T-helper 1 cell treated with Interleukin-12 subunit alpha and Interleukin-12 subunit beta and Interleukin-4 antibody, amounts not matched to agents 30 μg/mL and 1 μg/mL, for 36 hours (primary cell): Measurements from ENCODE around the gene PTPRM.

Experiments used
- H3K27ac Mint-ChIP-seq: one replicate; pipeline ENCODE4 v1.8.0; 2021; ENCODE audit warnings: mild to moderate bottlenecking, mixed read lengths
- H3K27me3 Mint-ChIP-seq: one replicate; pipeline ENCODE4 v1.8.0; 2021; ENCODE audit warnings: low read depth, mixed read lengths
- H3K36me3 Mint-ChIP-seq: one replicate; pipeline ENCODE4 v1.8.0; 2021; ENCODE audit warnings: low read depth, mixed read lengths
- H3K4me1 Mint-ChIP-seq: one replicate; pipeline ENCODE4 v1.8.0; 2021; ENCODE audit warnings: low read depth, mixed read lengths
- H3K4me3 Mint-ChIP-seq: one replicate; pipeline ENCODE4 v1.8.0; 2021; ENCODE audit warnings: mild to moderate bottlenecking, moderate library complexity, mixed read lengths
- H3K9me3 Mint-ChIP-seq: one replicate; pipeline ENCODE4 v1.8.0; 2021; ENCODE audit warnings: mixed read lengths

Gene PTPRM

GRCh38 chr18:8413189-8413588, 846.1 kb downstream of the PTPRM start:
- H3K27ac Mint-ChIP-seq, result no peak overlapping the region
- no peaks in the 10 kb centered on the region for H3K27me3 Mint-ChIP-seq
- H3K4me1 Mint-ChIP-seq, result no peaks in the 10 kb centered on the region
- H3K36me3 Mint-ChIP-seq, result no peaks in the 10 kb centered on the region
- peaks cover 29% of the 10 kb centered on the region for H3K9me3 Mint-ChIP-seq
- H3K4me3 Mint-ChIP-seq, result no peak overlapping the region

GRCh38 chr18:8413751-8414150, 846.6 kb downstream of the PTPRM start:
- H3K27ac Mint-ChIP-seq, result no peak overlapping the region
- no peaks in the 10 kb centered on the region for H3K36me3 Mint-ChIP-seq
- no peaks in the 10 kb centered on the region for H3K27me3 Mint-ChIP-seq
- H3K4me1 Mint-ChIP-seq, result no peaks in the 10 kb centered on the region
- H3K9me3 Mint-ChIP-seq, result peaks cover 29% of the 10 kb centered on the region
- no peak overlapping the region for H3K4me3 Mint-ChIP-seq

- Mint-ChIP-seq H3K27me3 (no peaks in the 10 kb centered on the region), H3K4me1 (no peaks in the 10 kb centered on the region), H3K27ac (no peak overlapping the region), H3K4me3 (no peak overlapping the region), H3K9me3 (peaks cover 13% of the 10 kb centered on the region), H3K36me3 (no peaks in the 10 kb centered on the region)
Measured at GRCh38 chr18:8416212-8417019, 849.3 kb downstream of the PTPRM start.

DNA sequence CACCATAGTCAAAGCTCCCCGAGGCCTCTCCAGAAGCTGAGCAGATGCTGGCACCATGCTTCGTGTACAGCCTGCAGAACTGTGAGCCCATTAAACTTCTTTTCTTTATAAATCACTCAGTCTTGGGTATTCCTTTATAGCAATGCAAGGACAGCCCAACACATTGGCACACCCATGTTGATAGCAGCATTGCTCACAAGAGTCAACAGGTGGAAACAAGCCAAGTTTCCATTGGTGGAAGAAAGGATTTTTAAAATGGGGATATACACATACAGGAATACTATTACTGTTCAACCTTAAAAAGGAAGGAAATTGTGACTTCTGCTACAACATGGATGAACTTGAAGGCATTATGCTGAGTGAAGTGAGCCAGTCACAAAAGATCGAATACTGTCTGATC, 855.3 kb downstream of the PTPRM start:
- Mint-ChIP-seq H3K27ac (no peak overlapping the region), H3K9me3 (no peaks in the 10 kb centered on the region), H3K4me1 (no peaks in the 10 kb centered on the region), H3K27me3 (no peaks in the 10 kb centered on the region), H3K4me3 (no peak overlapping the region), H3K36me3 (no peaks in the 10 kb centered on the region)

GRCh38 chr18:8423051-8423557, 856.0 kb downstream of the PTPRM start:
- H3K27ac Mint-ChIP-seq, result no peak overlapping the region
- H3K9me3 Mint-ChIP-seq, result no peaks in the 10 kb centered on the region
- H3K4me3 Mint-ChIP-seq, result no peak overlapping the region
- H3K27me3 Mint-ChIP-seq, result no peaks in the 10 kb centered on the region
- H3K36me3 Mint-ChIP-seq, result no peaks in the 10 kb centered on the region
- no peaks in the 10 kb centered on the region for H3K4me1 Mint-ChIP-seq

- H3K27me3 Mint-ChIP-seq, result no peaks in the 10 kb centered on the region
- no peaks in the 10 kb centered on the region for H3K9me3 Mint-ChIP-seq
- H3K4me3 Mint-ChIP-seq, result no peak overlapping the region
- no peaks in the 10 kb centered on the region for H3K36me3 Mint-ChIP-seq
- H3K4me1 Mint-ChIP-seq, result no peaks in the 10 kb centered on the region
- no peak overlapping the region for H3K27ac Mint-ChIP-seq
Measured at GRCh38 chr18:8424481-8424880, 857.4 kb downstream of the PTPRM start.

DNA sequence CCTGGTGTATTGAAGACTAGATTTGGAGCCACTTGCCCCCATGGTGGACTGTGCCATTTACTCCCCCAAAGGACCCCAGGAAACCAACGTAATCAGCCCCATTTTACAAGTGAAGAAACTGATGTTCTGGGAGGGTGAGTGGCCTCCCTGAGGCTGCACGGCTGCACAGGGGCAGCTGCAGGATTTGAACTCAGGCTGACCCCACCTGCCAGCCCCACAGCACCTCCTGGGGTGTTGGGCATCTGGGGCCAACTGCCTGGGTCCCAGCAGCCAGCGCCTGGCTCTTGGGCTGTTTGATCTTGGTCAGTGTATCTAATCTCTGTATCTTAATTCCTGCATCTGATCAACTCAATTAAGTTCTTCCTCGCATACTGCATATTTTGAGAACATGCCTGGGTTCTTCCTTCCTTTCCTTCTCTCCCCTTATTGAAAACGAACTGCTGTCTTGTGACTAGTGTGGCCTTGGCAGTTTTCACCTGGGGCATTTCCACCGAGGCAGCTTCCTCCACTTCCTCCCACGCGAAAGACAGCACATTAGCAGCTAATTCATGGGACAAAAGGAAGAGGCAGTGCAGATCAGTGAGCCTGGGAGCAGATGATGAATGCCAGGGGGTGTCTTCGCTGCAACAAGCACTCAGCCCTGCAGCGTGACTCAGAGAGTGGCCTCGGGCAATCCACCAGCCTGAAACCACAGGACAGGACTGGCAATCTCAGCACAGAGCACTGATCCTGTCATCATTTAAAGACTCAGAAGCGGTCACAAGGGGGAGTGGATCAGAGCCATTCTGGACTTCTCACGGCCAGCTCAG, 858.0 kb downstream of the PTPRM start:
- Mint-ChIP-seq H3K9me3 (no peaks in the 10 kb centered on the region), H3K27me3 (no peaks in the 10 kb centered on the region), H3K4me1 (no peaks in the 10 kb centered on the region), H3K36me3 (no peaks in the 10 kb centered on the region), H3K27ac (no peak overlapping the region), H3K4me3 (no peak overlapping the region)

GRCh38 chr18:8426401-8426800, 859.3 kb downstream of the PTPRM start:
- Mint-ChIP-seq H3K36me3 (no peaks in the 10 kb centered on the region), H3K27ac (no peak overlapping the region), H3K27me3 (no peaks in the 10 kb centered on the region), H3K4me1 (no peaks in the 10 kb centered on the region), H3K4me3 (no peak overlapping the region), H3K9me3 (no peaks in the 10 kb centered on the region)

- Mint-ChIP-seq H3K9me3 (no peaks in the 10 kb centered on the region), H3K4me3 (no peak overlapping the region), H3K27me3 (no peaks in the 10 kb centered on the region), H3K4me1 (no peaks in the 10 kb centered on the region), H3K36me3 (no peaks in the 10 kb centered on the region), H3K27ac (no peak overlapping the region)
Measured at GRCh38 chr18:8427339-8427738, 860.2 kb downstream of the PTPRM start.

DNA sequence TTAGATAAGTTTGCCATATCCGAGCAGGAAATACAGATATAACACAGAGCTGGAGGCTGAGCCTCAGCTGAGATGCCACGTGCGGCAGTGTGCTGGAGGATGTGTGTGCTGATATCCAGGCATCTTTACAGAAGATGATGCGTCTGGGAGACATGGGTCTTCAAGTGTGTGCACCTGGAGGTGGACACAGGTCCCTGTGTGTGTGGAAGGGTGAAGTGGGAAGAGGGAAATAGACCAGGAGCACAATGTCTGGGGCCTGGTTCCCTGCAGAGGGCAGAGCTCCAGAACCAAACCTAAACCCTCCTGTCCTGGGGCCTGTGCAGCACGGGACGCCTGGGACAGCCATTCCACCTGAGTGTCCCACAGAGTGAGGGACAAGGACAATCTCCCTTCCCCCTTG, 861.8 kb downstream of the PTPRM start:
- Mint-ChIP-seq H3K36me3 (no peaks in the 10 kb centered on the region), H3K9me3 (no peaks in the 10 kb centered on the region), H3K27ac (no peak overlapping the region), H3K4me1 (no peaks in the 10 kb centered on the region), H3K27me3 (no peaks in the 10 kb centered on the region), H3K4me3 (no peak overlapping the region)

GRCh38 chr18:8431036-8431435, 863.9 kb downstream of the PTPRM start:
- Mint-ChIP-seq H3K36me3 (no peaks in the 10 kb centered on the region), H3K27me3 (no peaks in the 10 kb centered on the region), H3K27ac (no peak overlapping the region), H3K4me3 (no peak overlapping the region), H3K9me3 (no peaks in the 10 kb centered on the region), H3K4me1 (no peaks in the 10 kb centered on the region)

DNA sequence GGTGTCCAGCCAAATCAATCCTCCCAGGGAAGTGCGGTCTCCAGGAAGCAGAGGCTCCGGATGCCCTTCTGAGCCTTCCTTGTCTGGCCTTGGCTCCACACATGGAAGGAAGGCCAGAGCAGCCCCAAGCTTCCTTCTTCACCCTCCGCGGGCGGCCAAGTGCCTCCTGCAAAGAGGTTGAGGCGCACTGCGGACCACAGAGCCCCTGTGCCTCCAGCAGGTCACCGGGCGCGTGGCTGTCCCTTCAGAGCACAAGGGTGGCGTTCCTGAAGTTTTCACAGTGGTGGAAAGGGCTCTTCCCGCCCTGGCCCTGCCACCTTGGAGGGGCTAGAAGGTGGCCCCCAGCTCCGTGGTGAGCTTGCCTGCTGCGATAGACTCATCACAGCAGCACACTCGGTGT, 866.2 kb downstream of the PTPRM start:
- H3K4me1 Mint-ChIP-seq, result no peaks in the 10 kb centered on the region

GRCh38 chr18:8433771-8434170, 866.7 kb downstream of the PTPRM start:
- no peaks in the 10 kb centered on the region for H3K36me3 Mint-ChIP-seq
- H3K27me3 Mint-ChIP-seq, result no peaks in the 10 kb centered on the region
- no peaks in the 10 kb centered on the region for H3K9me3 Mint-ChIP-seq
- no peaks in the 10 kb centered on the region for H3K4me1 Mint-ChIP-seq
- no peak overlapping the region for H3K27ac Mint-ChIP-seq
- no peak overlapping the region for H3K4me3 Mint-ChIP-seq

More for the DNA sequence above, 866.2 kb downstream of the PTPRM start:
- H3K4me3 Mint-ChIP-seq, result no peak overlapping the region
- H3K9me3 Mint-ChIP-seq, result no peaks in the 10 kb centered on the region
- H3K27me3 Mint-ChIP-seq, result no peaks in the 10 kb centered on the region
- no peak overlapping the region for H3K27ac Mint-ChIP-seq
- no peaks in the 10 kb centered on the region for H3K36me3 Mint-ChIP-seq

- H3K27ac Mint-ChIP-seq, result no peak overlapping the region
- H3K4me3 Mint-ChIP-seq, result no peak overlapping the region
- H3K27me3 Mint-ChIP-seq, result no peaks in the 10 kb centered on the region
- H3K4me1 Mint-ChIP-seq, result no peaks in the 10 kb centered on the region
- H3K36me3 Mint-ChIP-seq, result no peaks in the 10 kb centered on the region
- peaks cover under 1% of the 10 kb centered on the region for H3K9me3 Mint-ChIP-seq
Measured at GRCh38 chr18:8435376-8435775, 868.3 kb downstream of the PTPRM start.

- H3K36me3 Mint-ChIP-seq, result no peaks in the 10 kb centered on the region
- H3K9me3 Mint-ChIP-seq, result peaks cover 4% of the 10 kb centered on the region
- H3K27me3 Mint-ChIP-seq, result no peaks in the 10 kb centered on the region
- H3K27ac Mint-ChIP-seq, result no peak overlapping the region
- H3K4me3 Mint-ChIP-seq, result no peak overlapping the region
- H3K4me1 Mint-ChIP-seq, result no peaks in the 10 kb centered on the region
Measured at GRCh38 chr18:8439055-8439454, 871.9 kb downstream of the PTPRM start.
